Neuron (in vitro differentiated cells): ENCODE measurements around the gene CPLX1.
"Not testable (repeated sequence)": the region's sequence is repeated elsewhere in the genome, so short reads cannot be mapped to it uniquely, and the experiment has no call there.

Experiments
- H2AFZ ChIP-seq: one replicate; pipeline ENCODE4 v1.6.1; 2013; ENCODE audit warnings: low read depth, mild to moderate bottlenecking, inconsistent platforms, low read length, moderate library complexity
- H3K27me3 ChIP-seq: one replicate; pipeline ENCODE4 v1.6.1; 2013; ENCODE audit warnings: low read length; ENCODE audit not compliant: insufficient read depth
- H3K36me3 ChIP-seq: one replicate; pipeline ENCODE4 v1.6.1; 2013; ENCODE audit warnings: low read length; ENCODE audit not compliant: insufficient read depth
- H3K4me1 ChIP-seq: one replicate; pipeline ENCODE4 v1.6.1; 2013; ENCODE audit warnings: low read length; ENCODE audit not compliant: insufficient read depth
- H3K4me3 ChIP-seq: 2 replicates; pipeline ENCODE4 v1.5.1; 2013; ENCODE audit warnings: mild to moderate bottlenecking, low read length, moderate library complexity
- H3K9me3 ChIP-seq: one replicate; pipeline ENCODE4 v1.6.1; 2013; ENCODE audit warnings: low read length

Gene CPLX1

DNA sequence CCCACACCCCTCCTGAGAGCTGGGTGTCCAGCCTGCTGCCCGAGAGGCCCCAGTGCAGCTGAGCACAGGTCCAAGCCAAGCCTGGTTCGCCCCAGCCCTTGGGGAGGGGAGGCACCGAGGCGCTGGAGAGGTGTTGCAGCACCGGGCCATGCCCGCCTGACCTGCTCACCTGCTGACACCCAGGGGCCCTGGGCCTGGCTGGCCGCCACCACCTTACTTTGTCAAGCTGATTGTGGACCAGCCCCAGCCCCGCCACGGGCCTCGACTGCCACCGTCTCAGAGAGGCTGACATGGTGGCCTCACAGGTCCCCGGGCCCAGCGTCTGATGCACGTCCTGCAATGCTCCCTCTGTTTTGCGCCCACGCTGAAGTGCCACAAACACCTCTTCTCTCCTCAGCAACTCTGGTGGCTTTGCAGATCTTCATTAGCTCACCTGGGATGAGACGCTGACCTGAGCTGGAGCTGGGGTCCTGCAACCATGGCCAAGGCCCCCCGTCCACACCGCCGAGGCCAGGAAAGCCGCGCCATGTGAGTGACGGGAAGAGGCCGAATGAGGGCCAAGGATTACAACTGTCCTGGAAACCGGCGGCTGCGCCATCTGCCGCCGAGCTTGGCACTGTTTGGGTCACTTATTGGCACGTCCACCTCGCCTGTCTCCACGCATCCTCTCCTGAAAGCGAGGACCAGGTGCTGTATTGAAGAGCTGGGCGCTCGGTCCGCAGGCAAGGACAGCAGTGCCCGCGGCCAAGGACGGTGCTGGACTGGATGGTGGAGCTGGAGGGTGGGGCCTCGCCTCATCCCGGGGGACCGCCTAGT is 7.6 kb downstream of the CPLX1 start:
- Histone ChIP-seq H3K36me3 (no peaks in the 10 kb centered on the region), H3K4me1 (peaks cover 9% of the 10 kb centered on the region), H3K9me3 (no peaks in the 10 kb centered on the region), H3K27me3 (no peaks in the 10 kb centered on the region), H2AFZ (no peak overlapping the region), H3K4me3 (no peak overlapping the region)

DNA sequence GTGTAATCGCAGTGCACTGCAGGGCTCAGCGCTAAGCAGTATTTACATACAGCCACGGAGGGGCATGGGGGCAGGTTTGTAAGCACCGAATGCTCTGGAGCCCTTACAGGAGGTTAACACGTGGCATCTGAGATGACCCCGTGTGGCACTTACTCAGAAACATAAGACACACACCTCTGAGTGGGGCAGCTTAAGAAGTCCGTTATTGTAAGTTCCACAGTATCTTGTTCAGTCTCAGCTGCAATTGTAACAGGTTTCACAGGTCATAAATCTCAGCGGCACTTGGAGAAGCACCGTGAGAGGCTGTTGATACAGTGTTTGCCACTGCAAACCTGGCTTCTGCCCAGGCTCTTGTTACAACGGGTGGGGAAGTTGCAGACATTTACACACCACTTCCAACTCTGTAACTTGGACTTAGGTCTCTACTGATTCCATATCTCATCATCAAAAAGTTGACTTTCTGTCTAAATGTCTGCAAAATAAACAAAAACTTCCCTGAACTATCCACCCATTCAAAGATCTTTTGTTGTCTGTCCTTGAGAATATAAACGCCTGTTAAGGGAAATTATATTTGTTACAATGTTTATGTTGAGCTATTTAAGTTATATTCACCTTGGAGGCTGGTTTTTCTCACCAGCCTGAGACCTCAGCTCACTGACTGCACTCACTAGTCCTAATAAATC is 10.3 kb downstream of the CPLX1 start:
- Histone ChIP-seq H3K9me3 (no peaks in the 10 kb centered on the region), H3K36me3 (no peaks in the 10 kb centered on the region), H2AFZ (no peak overlapping the region), H3K4me1 (no peaks in the 10 kb centered on the region), H3K27me3 (no peaks in the 10 kb centered on the region), H3K4me3 (no peak overlapping the region)

DNA sequence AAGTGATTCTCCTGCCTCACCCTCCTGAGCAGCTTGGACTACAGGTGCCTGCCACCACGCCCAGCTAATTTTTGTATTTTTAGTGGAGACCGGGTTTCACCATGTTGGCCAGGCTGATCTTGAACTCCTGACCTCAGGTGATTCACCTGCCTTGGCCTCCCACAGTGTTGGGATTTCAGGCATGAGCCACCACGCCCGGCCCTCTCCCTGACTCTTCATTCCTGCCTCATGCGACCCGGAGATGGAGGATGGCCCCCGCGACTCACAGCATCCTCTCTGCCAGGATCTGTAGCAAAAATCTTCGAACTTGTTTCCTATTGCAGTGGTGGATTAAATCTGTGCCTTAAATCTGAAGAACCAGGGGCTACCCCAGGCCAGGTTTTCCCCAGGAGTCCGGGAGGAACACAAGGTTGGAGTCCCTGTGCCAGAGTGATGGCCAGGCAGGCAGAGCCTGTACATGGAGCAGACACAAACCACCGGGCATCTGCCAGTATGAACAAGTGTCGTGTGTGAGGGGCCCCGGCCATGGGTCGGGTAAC is 11.5 kb downstream of the CPLX1 start:
- no peaks in the 10 kb centered on the region for H3K27me3 ChIP-seq
- no peak overlapping the region for H2AFZ ChIP-seq
- no peaks in the 10 kb centered on the region for H3K4me1 ChIP-seq

DNA sequence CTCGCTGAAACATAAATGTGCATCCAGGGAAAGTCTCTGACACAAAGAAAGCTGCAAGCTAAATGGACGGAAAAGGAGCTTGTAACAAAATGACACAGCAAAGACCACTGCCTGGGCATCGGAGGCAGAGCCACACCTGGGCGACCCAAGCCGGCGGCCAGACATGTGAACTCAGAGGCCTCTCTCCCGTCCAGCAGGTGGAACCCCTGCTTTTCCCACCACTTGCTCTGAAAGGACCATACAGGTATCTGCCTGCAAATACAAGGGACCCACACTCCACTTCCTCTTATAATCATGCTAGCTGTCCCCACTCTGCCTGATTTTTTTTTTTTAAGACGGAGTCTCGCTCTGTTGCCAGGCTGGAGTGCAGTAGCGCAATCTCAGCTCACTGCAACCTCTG is 12.0 kb downstream of the CPLX1 start:
- Histone ChIP-seq H2AFZ (no peak overlapping the region), H3K27me3 (no peaks in the 10 kb centered on the region), H3K9me3 (no peaks in the 10 kb centered on the region), H3K36me3 (no peaks in the 10 kb centered on the region), H3K4me3 (no peak overlapping the region), H3K4me1 (no peaks in the 10 kb centered on the region)

More for the DNA sequence above, 11.5 kb downstream of the CPLX1 start:
- Histone ChIP-seq H3K9me3 (no peaks in the 10 kb centered on the region), H3K4me3 (no peak overlapping the region), H3K36me3 (no peaks in the 10 kb centered on the region)

DNA sequence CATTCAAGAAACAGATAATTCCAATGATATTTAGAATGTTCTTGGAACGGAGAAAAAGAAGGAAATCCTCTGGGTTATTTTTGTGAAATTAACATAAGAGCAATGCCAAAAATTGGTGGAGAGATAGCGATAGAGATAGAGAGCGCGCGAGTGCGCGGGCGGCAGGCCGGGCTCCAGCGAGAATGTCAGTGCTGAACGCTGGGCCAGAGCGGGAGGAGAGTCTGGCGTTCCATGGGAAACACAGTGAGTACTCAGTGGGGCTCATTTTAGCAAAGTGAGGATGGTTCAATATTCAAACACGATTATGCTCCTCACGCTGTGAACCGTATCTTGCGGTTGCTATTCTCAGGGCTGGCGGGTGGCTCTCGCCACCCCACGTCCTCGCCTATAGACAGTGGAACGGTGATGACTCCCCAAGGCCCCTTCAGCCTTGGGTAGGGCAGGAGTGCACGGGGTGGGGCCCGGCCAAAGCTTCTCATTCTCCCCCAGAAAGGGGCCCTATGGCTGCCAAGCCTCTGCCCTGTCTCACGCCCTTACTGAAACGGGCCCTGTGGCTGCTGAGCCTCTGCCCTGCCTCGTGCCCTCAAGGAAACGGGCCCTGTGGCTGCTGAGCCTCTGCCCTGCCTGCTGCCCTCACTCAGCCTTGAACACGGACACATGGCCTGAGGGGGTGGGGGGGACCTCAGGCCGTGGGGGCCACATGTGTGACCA is 16.9 kb downstream of the CPLX1 start:
- Histone ChIP-seq H3K9me3 (peaks cover 3% of the 10 kb centered on the region), H3K27me3 (no peaks in the 10 kb centered on the region), H3K4me3 (no peak overlapping the region), H3K4me1 (no peaks in the 10 kb centered on the region), H3K36me3 (no peaks in the 10 kb centered on the region), H2AFZ (no peak overlapping the region)

DNA sequence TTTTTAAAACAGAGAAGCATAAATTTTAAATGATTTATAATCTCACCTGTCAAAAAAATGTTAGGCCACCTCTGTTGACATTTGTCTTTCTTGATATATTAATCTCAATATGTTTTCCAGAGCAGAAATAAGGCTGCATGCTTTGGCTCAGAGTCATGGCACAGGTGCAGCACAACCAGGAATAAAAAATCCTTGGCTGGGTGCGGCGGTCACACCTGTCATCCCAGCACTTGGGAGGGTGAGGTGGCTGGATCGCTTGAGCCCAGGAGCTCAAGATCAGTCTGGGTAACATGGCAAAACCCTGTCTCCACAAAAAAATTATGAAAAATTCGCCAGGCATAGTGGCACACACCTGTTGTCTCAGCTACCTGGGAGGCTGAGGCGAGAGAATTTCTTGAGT is 18.1 kb downstream of the CPLX1 start:
- no peak overlapping the region for H3K4me3 ChIP-seq
- H3K36me3 ChIP-seq, result no peaks in the 10 kb centered on the region
- H3K27me3 ChIP-seq, result no peaks in the 10 kb centered on the region
- H3K9me3 ChIP-seq, result peaks cover 5% of the 10 kb centered on the region
- H3K4me1 ChIP-seq, result no peaks in the 10 kb centered on the region
- no peak overlapping the region for H2AFZ ChIP-seq

DNA sequence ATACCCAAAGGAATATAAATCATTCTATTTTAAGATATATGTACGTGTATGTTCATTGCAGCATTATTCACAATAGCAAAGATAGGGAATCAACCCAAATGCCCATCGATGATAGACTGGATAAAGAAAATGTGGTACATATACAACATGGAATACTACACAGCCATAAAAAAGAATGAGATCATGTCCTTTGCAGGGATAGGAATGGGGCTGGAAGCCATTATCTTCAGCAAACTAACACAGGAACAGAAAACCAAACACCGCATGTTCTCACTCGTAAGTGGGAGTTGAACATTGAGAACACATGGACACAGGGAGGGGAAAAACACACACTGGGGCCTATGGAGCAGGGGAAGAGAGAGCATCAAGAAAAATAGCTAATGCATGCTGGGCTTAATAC is 18.9 kb downstream of the CPLX1 start:
- not testable (repeated sequence) for H3K9me3 ChIP-seq, H3K27me3 ChIP-seq, H2AFZ ChIP-seq, H3K36me3 ChIP-seq, H3K4me1 ChIP-seq, H3K4me3 ChIP-seq

DNA sequence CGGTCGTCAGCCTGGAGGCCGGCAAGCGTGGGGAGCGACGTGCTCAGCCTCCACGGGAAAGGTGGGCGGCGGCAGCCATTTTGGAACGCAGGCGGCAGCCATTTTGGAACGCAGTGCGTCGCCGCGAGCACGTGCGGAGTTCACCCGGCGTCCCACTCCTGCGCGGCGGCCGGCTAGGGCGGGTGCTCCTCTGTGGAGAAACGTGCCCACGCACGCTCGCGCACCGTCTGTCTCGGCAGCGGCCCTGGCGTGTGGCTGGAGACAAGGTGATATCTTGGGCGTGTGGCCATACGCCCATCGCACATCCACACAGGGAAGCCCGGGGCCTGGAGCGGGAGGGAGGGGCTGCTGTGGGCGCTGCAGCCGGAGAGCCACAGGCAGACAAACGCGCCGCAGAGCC is 21.1 kb downstream of the CPLX1 start:
- H3K36me3 ChIP-seq, result no peaks in the 10 kb centered on the region
- H3K27me3 ChIP-seq, result no peaks in the 10 kb centered on the region
- H3K4me1 ChIP-seq, result no peaks in the 10 kb centered on the region
- H3K4me3 ChIP-seq, result no peak overlapping the region
- H3K9me3 ChIP-seq, result peaks cover 10% of the 10 kb centered on the region
- H2AFZ ChIP-seq, result no peak overlapping the region

DNA sequence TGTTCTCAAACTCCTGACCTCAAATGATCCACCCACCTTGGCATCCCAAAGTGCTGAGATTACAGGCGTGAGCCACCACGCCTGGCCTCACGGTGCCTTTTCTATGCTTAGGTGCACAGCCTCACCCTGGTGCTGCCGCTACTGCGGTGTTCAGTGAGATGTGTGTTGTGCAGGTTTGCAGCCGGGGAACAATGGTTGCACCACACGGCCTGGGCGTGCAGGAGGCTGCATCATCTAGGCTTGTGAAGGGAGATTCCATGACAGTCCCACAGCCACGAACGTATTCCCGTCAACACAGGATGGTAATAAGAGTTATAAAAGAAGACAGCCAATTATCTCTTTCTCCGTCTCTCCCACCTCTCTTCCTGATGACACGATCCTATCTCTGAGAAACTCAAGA is 22.0 kb downstream of the CPLX1 start:
- no peaks in the 10 kb centered on the region for H3K36me3 ChIP-seq
- H3K4me3 ChIP-seq, result no peak overlapping the region
- no peaks in the 10 kb centered on the region for H3K27me3 ChIP-seq
- H3K9me3 ChIP-seq, result peaks cover 10% of the 10 kb centered on the region
- no peaks in the 10 kb centered on the region for H3K4me1 ChIP-seq
- H2AFZ ChIP-seq, result no peak overlapping the region

DNA sequence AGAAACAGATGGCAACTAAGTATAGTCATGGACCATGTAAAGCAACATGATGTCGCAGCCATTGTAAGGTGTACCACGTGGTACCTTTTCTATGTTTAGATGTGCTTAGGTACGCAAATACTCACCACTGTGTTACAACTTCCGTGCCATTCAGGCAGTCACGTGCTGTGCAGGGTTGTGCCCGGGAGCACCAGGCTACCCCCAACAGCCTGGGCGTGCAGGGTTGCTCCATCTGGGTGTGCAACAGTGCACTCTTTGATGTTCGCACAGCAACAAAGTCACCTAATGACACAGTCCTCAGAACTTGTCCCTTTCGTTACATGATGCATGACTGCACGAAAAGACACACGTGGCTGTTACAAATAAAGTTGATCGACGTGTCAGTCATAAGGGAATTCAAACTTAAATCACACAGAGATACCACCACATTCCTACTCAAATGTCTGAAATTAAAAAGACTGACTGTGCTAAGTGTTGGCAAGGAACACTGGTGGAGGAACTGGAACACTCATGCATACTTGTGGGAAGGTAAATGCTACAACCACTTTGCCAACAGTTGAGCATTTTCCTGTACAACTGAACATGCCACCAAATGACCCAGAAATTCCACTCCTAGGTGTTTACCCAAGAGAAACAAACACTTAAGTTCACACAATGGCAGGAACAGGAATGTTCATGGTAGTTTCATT is 24.3 kb downstream of the CPLX1 start:
- Histone ChIP-seq H3K27me3 (peaks cover 7% of the 10 kb centered on the region), H3K9me3 (peaks cover 10% of the 10 kb centered on the region), H3K4me3 (no peak overlapping the region), H3K36me3 (no peaks in the 10 kb centered on the region), H2AFZ (no peak overlapping the region), H3K4me1 (no peaks in the 10 kb centered on the region)

DNA sequence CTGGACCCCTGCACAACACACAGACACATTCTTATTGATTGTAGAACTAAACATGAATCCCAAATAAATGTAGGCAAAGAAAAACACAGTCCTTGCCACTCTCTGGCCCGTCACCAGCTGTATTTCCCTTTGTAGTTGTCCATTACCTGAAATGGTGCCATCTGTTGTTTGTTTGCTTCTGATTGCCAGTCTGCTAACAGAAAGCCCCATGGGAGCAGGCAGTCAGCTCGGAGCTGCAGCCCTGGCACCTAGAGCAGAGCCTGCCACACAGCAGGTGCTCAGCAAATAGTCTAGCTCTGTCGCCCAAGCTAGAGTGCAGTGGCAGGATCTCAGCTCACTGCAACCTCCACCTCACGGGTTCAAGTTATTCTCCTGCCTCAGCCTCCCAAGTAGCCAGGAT is 28.9 kb downstream of the CPLX1 start:
- H3K27me3 ChIP-seq, result peaks cover 37% of the 10 kb centered on the region
- H3K9me3 ChIP-seq, result peaks cover 5% of the 10 kb centered on the region

DNA sequence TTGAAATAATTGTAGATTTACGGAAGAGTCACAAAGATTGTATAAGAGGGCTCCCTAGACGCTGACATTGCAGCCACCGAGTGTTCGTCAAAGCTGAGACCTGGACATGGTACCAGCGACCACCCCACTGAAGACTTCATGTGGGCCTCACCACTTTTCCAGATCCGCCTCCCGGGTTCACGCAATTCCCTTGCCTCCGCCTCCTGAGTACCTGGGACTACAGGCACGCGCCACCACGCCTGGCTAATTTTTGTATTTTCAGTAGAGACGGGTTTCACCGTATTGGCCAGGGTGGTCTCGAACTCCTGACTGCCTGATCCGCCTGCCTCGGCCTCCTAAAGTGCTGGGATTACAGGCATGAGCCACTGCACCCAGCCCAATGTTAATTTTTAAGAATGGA is 29.7 kb downstream of the CPLX1 start:
- H2AFZ ChIP-seq, result no peak overlapping the region
- H3K4me1 ChIP-seq, result peaks cover 22% of the 10 kb centered on the region
- no peaks in the 10 kb centered on the region for H3K36me3 ChIP-seq
- H3K27me3 ChIP-seq, result peaks cover 37% of the 10 kb centered on the region
- no peaks in the 10 kb centered on the region for H3K9me3 ChIP-seq
- H3K4me3 ChIP-seq, result no peak overlapping the region

More for the DNA sequence above, 28.9 kb downstream of the CPLX1 start:
- no peak overlapping the region for H3K4me3 ChIP-seq
- peaks cover 22% of the 10 kb centered on the region for H3K4me1 ChIP-seq
- no peaks in the 10 kb centered on the region for H3K36me3 ChIP-seq
- H2AFZ ChIP-seq, result no peak overlapping the region
